ENCODE measurements around the gene JARID2. TPM values are rescaled to one million over a fixed set of nuclear protein-coding genes. Genes with fewer than 3 reads are reported as not detected.

The JARID2 gene
- total and polyA plus RNA-seq, 7 donors: 1.1 to 16.1 (median 4.9) TPM

- H3K4me1 ChIP-seq: peaks cover 79% of the 10 kb centered on the region
- no peaks in the 10 kb centered on the region for H3K36me3 ChIP-seq (ENCODE audit: insufficient read depth in 1 of 2, low read depth in 1 of 2)
- intact Hi-C loops (cut with DNase I): loop anchor here in 1 of 2 donors (5.0 kb wide), 2 partner anchors 40 kb away; no protein-coding TSS in a partner anchor
- no peak for TF ChIP-seq CTCF (IDR thresholded peaks at IDR 0.05)
- peak overlapping the region; percentile 89 for H3K27ac ChIP-seq
- no peak for ATAC-seq
- H3K27me3 ChIP-seq (ENCODE audit: insufficient read depth in 3 of 3, low read length in 2 of 3): no peaks in the 10 kb centered on the region
- DNase-seq: no peak
- H3K4me3 ChIP-seq: peak overlapping the region; percentile 66
- WGBS, 3 donors: 74 to 85% (median 74%) methylated on average over 2 of the region's 2 CpGs
- H3K9me3 ChIP-seq: no peaks in the 10 kb centered on the region
Measured at GRCh38 chr6:15401769-15402250, 155.9 kb downstream of the JARID2 start.

GRCh38 chr6:15402406-15403045 lies 156.7 kb downstream of the JARID2 start:
- peak overlapping the region; percentile 89 for H3K27ac ChIP-seq
- H3K9me3 ChIP-seq: no peaks in the 10 kb centered on the region
- peak in 1 of 4 donors; percentile 31 for ATAC-seq
- intact Hi-C loops (cut with DNase I): loop anchor here in 1 of 2 donors (5.0 kb wide), 2 partner anchors 40 kb away; no protein-coding TSS in a partner anchor
- peaks cover 74% of the 10 kb centered on the region for H3K4me1 ChIP-seq
- H3K27me3 ChIP-seq (ENCODE audit: insufficient read depth in 3 of 3, low read length in 2 of 3): no peaks in the 10 kb centered on the region
- no peak for DNase-seq
- TF ChIP-seq CTCF (IDR thresholded peaks at IDR 0.05): no peak
- 42 to 59% (median 45%) methylated on average over 9 of the region's 9 CpGs for WGBS, 3 donors
- H3K4me3 ChIP-seq: no peak overlapping the region
- H3K36me3 ChIP-seq (ENCODE audit: insufficient read depth in 1 of 2, low read depth in 1 of 2): no peaks in the 10 kb centered on the region

- ATAC-seq (no peak), DNase-seq (no peak)
- 84 to 93% (median 87%) methylated on average over 6 of the region's 6 CpGs for WGBS, 3 donors
- Histone ChIP-seq H3K9me3 (no peaks in the 10 kb centered on the region), H3K27ac (peak overlapping the region; percentile 89), H3K4me1 (peaks cover 68% of the 10 kb centered on the region), H3K36me3 (ENCODE audit: insufficient read depth in 1 of 2, low read depth in 1 of 2) (no peaks in the 10 kb centered on the region), H3K4me3 (peak overlapping the region; percentile 20), H3K27me3 (ENCODE audit: insufficient read depth in 3 of 3, low read length in 2 of 3) (no peaks in the 10 kb centered on the region)
- intact Hi-C loops (cut with DNase I): loop anchor here in 1 of 2 donors (5.0 kb wide), 2 partner anchors 39 to 41 kb away; no protein-coding TSS in a partner anchor
- TF ChIP-seq CTCF (IDR thresholded peaks at IDR 0.05): no peak
Measured at GRCh38 chr6:15403094-15403755, 157.4 kb downstream of the JARID2 start.

GRCh38 chr6:15404685-15404980 lies 158.8 kb downstream of the JARID2 start:
- Histone ChIP-seq H3K4me1 (peaks cover 61% of the 10 kb centered on the region), H3K36me3 (ENCODE audit: insufficient read depth in 1 of 2, low read depth in 1 of 2) (no peaks in the 10 kb centered on the region), H3K9me3 (no peaks in the 10 kb centered on the region), H3K4me3 (no peak overlapping the region), H3K27ac (no peak overlapping the region), H3K27me3 (ENCODE audit: insufficient read depth in 3 of 3, low read length in 2 of 3) (no peaks in the 10 kb centered on the region)
- DNase-seq (no peak), ATAC-seq (no peak)
- TF ChIP-seq CTCF (IDR thresholded peaks at IDR 0.05): no peak
- intact Hi-C loops (cut with DNase I): loop anchor here in 1 of 2 donors (5.0 kb wide), 2 partner anchors 38 to 42 kb away; no protein-coding TSS in a partner anchor
